ENCODE results near the gene PTCH2.

The PTCH2 gene

GRCh38 chr1:44885406-44885805 lies 42.4 kb upstream of the PTCH2 start:
- H3K4me2 ChIP-seq (ENCODE audit: low read length), result no peak overlapping the region
- H3K4me1 ChIP-seq (ENCODE audit: insufficient read depth, low read length, severe bottlenecking), result no peaks in the 10 kb centered on the region
- H2AFZ ChIP-seq (ENCODE audit: low read length), result no peak overlapping the region
- H3K9me2 ChIP-seq (ENCODE audit: low read depth, low read length), result no peaks in the 10 kb centered on the region
- peaks cover 29% of the 10 kb centered on the region; the same call in 1 of the 2 replicates for H3K9me3 ChIP-seq (ENCODE audit: low read length)
- H3K27me3 ChIP-seq (ENCODE audit: insufficient read depth, low read length), result no peaks in the 10 kb centered on the region
- TF ChIP-seq EZH2 (IDR thresholded peaks at IDR 0.05; ENCODE audit: borderline replicate concordance, low read length), result no peak
- TF ChIP-seq CTCF (IDR thresholded peaks at IDR 0.05; ENCODE audit: low read length), result no peak
- no peak overlapping the region for H3K9ac ChIP-seq (ENCODE audit: low read length)
- no peak overlapping the region for H3K27ac ChIP-seq (ENCODE audit: low read depth, low read length, poor library complexity, severe bottlenecking)
- H3F3A ChIP-seq (ENCODE audit: insufficient read depth, low read length), result no peaks in the 10 kb centered on the region
- no peak overlapping the region for H3K4me3 ChIP-seq (ENCODE audit: low read depth, low read length, poor library complexity, severe bottlenecking)
- no peaks in the 10 kb centered on the region for H3K79me2 ChIP-seq (ENCODE audit: insufficient read depth, low read length)
- H3K36me3 ChIP-seq (ENCODE audit: insufficient read depth, low read length), result peaks cover 67% of the 10 kb centered on the region
- no peaks in the 10 kb centered on the region for H4K20me1 ChIP-seq (ENCODE audit: insufficient read depth, low read length)

GRCh38 chr1:44884746-44885145 lies 41.7 kb upstream of the PTCH2 start:
- Histone ChIP-seq H2AFZ (ENCODE audit: low read length) (no peak overlapping the region), H4K20me1 (ENCODE audit: insufficient read depth, low read length) (no peaks in the 10 kb centered on the region), H3K79me2 (ENCODE audit: insufficient read depth, low read length) (no peaks in the 10 kb centered on the region), H3K9me3 (ENCODE audit: low read length) (peaks cover 25% of the 10 kb centered on the region; the same call in 1 of the 2 replicates), H3K9ac (ENCODE audit: low read length) (no peak overlapping the region), H3F3A (ENCODE audit: insufficient read depth, low read length) (no peaks in the 10 kb centered on the region), H3K4me2 (ENCODE audit: low read length) (no peak overlapping the region), H3K27ac (ENCODE audit: low read depth, low read length, poor library complexity, severe bottlenecking) (no peak overlapping the region), H3K27me3 (ENCODE audit: insufficient read depth, low read length) (no peaks in the 10 kb centered on the region), H3K4me1 (ENCODE audit: insufficient read depth, low read length, severe bottlenecking) (no peaks in the 10 kb centered on the region), H3K9me2 (ENCODE audit: low read depth, low read length) (no peaks in the 10 kb centered on the region), H3K4me3 (ENCODE audit: low read depth, low read length, poor library complexity, severe bottlenecking) (no peak overlapping the region), H3K36me3 (ENCODE audit: insufficient read depth, low read length) (peaks cover 65% of the 10 kb centered on the region)
- TF ChIP-seq CTCF (IDR thresholded peaks at IDR 0.05; ENCODE audit: low read length), result no peak
- TF ChIP-seq EZH2 (IDR thresholded peaks at IDR 0.05; ENCODE audit: borderline replicate concordance, low read length), result no peak

DNA sequence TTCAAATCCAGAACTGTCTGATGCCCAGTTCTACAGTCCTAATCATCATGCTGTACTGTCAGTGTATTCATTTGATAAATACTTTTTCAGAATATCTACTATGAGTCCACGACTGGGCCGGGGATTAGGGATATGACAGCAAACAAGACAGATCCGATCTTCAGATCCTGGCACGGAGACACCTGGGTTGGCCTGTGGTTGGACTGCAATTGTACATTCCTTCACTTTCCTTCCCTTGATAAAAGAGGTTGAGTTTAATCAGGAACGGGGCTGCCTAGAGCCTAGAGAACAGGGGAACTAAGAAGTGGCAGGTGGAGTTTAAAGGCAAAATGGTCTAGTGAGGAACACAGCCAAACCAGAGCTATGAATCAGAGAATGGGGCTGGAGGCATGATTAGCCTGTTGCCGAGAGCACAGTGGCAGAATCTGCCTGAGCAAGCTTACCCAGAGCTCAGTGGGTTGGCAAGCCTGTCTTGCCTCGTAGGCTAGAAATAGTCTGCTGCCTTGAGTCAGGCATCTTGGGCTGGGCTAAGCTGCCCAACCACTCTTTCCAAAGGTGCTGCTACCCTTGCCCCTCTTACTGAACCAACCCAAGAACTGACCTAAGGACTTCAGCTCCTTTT lies 38.1 kb upstream of the PTCH2 start:
- Histone ChIP-seq H3K27ac (ENCODE audit: low read depth, low read length, poor library complexity, severe bottlenecking) (no peak overlapping the region), H2AFZ (ENCODE audit: low read length) (no peak overlapping the region), H3K9me3 (ENCODE audit: low read length) (peaks cover 12% of the 10 kb centered on the region; the same call in 1 of the 2 replicates), H3K4me1 (ENCODE audit: insufficient read depth, low read length, severe bottlenecking) (no peaks in the 10 kb centered on the region), H3K9ac (ENCODE audit: low read length) (no peak overlapping the region), H4K20me1 (ENCODE audit: insufficient read depth, low read length) (no peaks in the 10 kb centered on the region), H3K36me3 (ENCODE audit: insufficient read depth, low read length) (peaks cover 49% of the 10 kb centered on the region), H3K9me2 (ENCODE audit: low read depth, low read length) (no peaks in the 10 kb centered on the region), H3K79me2 (ENCODE audit: insufficient read depth, low read length) (no peaks in the 10 kb centered on the region), H3K27me3 (ENCODE audit: insufficient read depth, low read length) (no peaks in the 10 kb centered on the region), H3K4me2 (ENCODE audit: low read length) (no peak overlapping the region), H3F3A (ENCODE audit: insufficient read depth, low read length) (no peaks in the 10 kb centered on the region), H3K4me3 (ENCODE audit: low read depth, low read length, poor library complexity, severe bottlenecking) (no peak overlapping the region)
- TF ChIP-seq EZH2 (IDR thresholded peaks at IDR 0.05; ENCODE audit: borderline replicate concordance, low read length), result no peak
- TF ChIP-seq CTCF (IDR thresholded peaks at IDR 0.05; ENCODE audit: low read length), result no peak
